ENCODE measurements around the gene SDF2.

The SDF2 gene

GRCh38 chr17:28688481-28688880 is 26.8 kb upstream of the SDF2 start:
- no peaks in the 10 kb centered on the region for H3K79me2 ChIP-seq (ENCODE audit: low read length)
- H3K36me3 ChIP-seq (replicated peaks; ENCODE audit: insufficient read depth, low read length), result peaks cover 31% of the 10 kb centered on the region
- TF ChIP-seq EZH2 (optimal IDR thresholded peaks at IDR 0.05; ENCODE audit: low read depth, low read length) (no peak), CTCF (IDR thresholded peaks at IDR 0.05; ENCODE audit: low read length) (no peak), EZH2phosphoT487 (IDR thresholded peaks at IDR 0.05; ENCODE audit: low read length) (no peak)

GRCh38 chr17:28686296-28686695 is 24.6 kb upstream of the SDF2 start:
- Histone ChIP-seq H3K9me3 (replicated peaks; ENCODE audit: insufficient read depth, low read length) (no peaks in the 10 kb centered on the region), H3K36me3 (replicated peaks; ENCODE audit: insufficient read depth, low read length) (peaks cover 34% of the 10 kb centered on the region), H3F3A (ENCODE audit: insufficient read depth, low read length) (no peaks in the 10 kb centered on the region), H4K20me1 (ENCODE audit: insufficient read depth, low read length) (no peaks in the 10 kb centered on the region), H3K27me3 (replicated peaks; ENCODE audit: insufficient read depth, low read length) (no peaks in the 10 kb centered on the region), H2AFZ (ENCODE audit: low read length) (no peak overlapping the region), H3K9me2 (replicated peaks; ENCODE audit: insufficient read depth, low read length) (no peaks in the 10 kb centered on the region), H3K27ac (ENCODE audit: low read length) (no peak overlapping the region), H3K4me2 (ENCODE audit: low read depth, low read length) (no peak overlapping the region), H3K4me1 (ENCODE audit: low read length) (no peaks in the 10 kb centered on the region), H3K79me2 (ENCODE audit: low read length) (no peaks in the 10 kb centered on the region), H3K9ac (ENCODE audit: low read length) (no peak overlapping the region), H3K4me3 (ENCODE audit: low read length) (no peak overlapping the region)
- DNase-seq, result no peak
- TF ChIP-seq EZH2 (optimal IDR thresholded peaks at IDR 0.05; ENCODE audit: low read depth, low read length) (no peak), CTCF (IDR thresholded peaks at IDR 0.05; ENCODE audit: low read length) (no peak)

More at GRCh38 chr17:28688481-28688880, 26.8 kb upstream of the SDF2 start:
- Histone ChIP-seq H2AFZ (ENCODE audit: low read length) (no peak overlapping the region), H3K4me2 (ENCODE audit: low read depth, low read length) (no peak overlapping the region), H3F3A (ENCODE audit: insufficient read depth, low read length) (no peaks in the 10 kb centered on the region), H3K9me3 (replicated peaks; ENCODE audit: insufficient read depth, low read length) (no peaks in the 10 kb centered on the region), H3K27me3 (replicated peaks; ENCODE audit: insufficient read depth, low read length) (no peaks in the 10 kb centered on the region), H4K20me1 (ENCODE audit: insufficient read depth, low read length) (no peaks in the 10 kb centered on the region), H3K9ac (ENCODE audit: low read length) (no peak overlapping the region), H3K4me3 (ENCODE audit: low read length) (no peak overlapping the region), H3K27ac (ENCODE audit: low read length) (no peak overlapping the region), H3K9me2 (replicated peaks; ENCODE audit: insufficient read depth, low read length) (no peaks in the 10 kb centered on the region), H3K4me1 (ENCODE audit: low read length) (no peaks in the 10 kb centered on the region)
- DNase-seq, result no peak

- Histone ChIP-seq H3K4me1 (ENCODE audit: low read length) (no peaks in the 10 kb centered on the region), H3K27me3 (replicated peaks; ENCODE audit: insufficient read depth, low read length) (no peaks in the 10 kb centered on the region), H3F3A (ENCODE audit: insufficient read depth, low read length) (no peaks in the 10 kb centered on the region), H3K36me3 (replicated peaks; ENCODE audit: insufficient read depth, low read length) (peaks cover 33% of the 10 kb centered on the region), H2AFZ (ENCODE audit: low read length) (no peak overlapping the region), H3K27ac (ENCODE audit: low read length) (no peak overlapping the region), H3K9me3 (replicated peaks; ENCODE audit: insufficient read depth, low read length) (no peaks in the 10 kb centered on the region), H3K4me2 (ENCODE audit: low read depth, low read length) (no peak overlapping the region), H3K9ac (ENCODE audit: low read length) (no peak overlapping the region), H4K20me1 (ENCODE audit: insufficient read depth, low read length) (no peaks in the 10 kb centered on the region), H3K79me2 (ENCODE audit: low read length) (no peaks in the 10 kb centered on the region), H3K9me2 (replicated peaks; ENCODE audit: insufficient read depth, low read length) (no peaks in the 10 kb centered on the region), H3K4me3 (ENCODE audit: low read length) (no peak overlapping the region)
- no peak for DNase-seq
- TF ChIP-seq CTCF (IDR thresholded peaks at IDR 0.05; ENCODE audit: low read length), result no peak
- no peak for TF ChIP-seq EZH2phosphoT487 (IDR thresholded peaks at IDR 0.05; ENCODE audit: low read length)
- TF ChIP-seq EZH2 (optimal IDR thresholded peaks at IDR 0.05; ENCODE audit: low read depth, low read length), result no peak
Measured at GRCh38 chr17:28685366-28685765, 23.7 kb upstream of the SDF2 start.
